Activated CD8-positive, alpha-beta T cell treated with anti-CD3 and anti-CD28 coated beads for 36 hours (primary cell): ENCODE data around the gene NHP2. TPM values are rescaled to one million over a fixed set of nuclear protein-coding genes. Genes with fewer than 3 reads are reported as not detected.
A peak's percentile ranks its signal among the peaks of the same experiment; 100 is the strongest.

Experiments
- ATAC-seq: fragments of 200-7000 bp; cut with Tn5 transposase; one replicate; pipeline ENCODE4 v1.10.0; 2021; ENCODE audit warnings: mild to moderate bottlenecking, moderate library complexity
- CTCF ChIA-PET: fragments of 350-600 bp; sonication (Branson Sonifier 250); formaldehyde crosslinking; loops from one replicate; lab custom pipeline; 2021; ENCODE audit warnings: antibody characterized with exemption; lab: Charles Lee
- POLR2A ChIA-PET: fragments of 350-600 bp; sonication (Branson Sonifier 250); formaldehyde crosslinking; loops from one replicate; lab custom pipeline; 2021; ENCODE audit warnings: antibody characterized with exemption; lab: Charles Lee
- DNase-seq: peaks from one replicate; pipeline ENCODE4 v3.0.0-alpha.2; 2020
- H3K27ac Mint-ChIP-seq: one replicate; pipeline ENCODE4 v1.8.0; 2021; ENCODE audit warnings: mild to moderate bottlenecking, mixed read lengths
- H3K27me3 Mint-ChIP-seq: one replicate; pipeline ENCODE4 v1.8.0; 2021; ENCODE audit warnings: mixed read lengths
- H3K36me3 Mint-ChIP-seq: one replicate; pipeline ENCODE4 v1.8.0; 2021; ENCODE audit warnings: low read depth, mixed read lengths
- H3K4me1 Mint-ChIP-seq: one replicate; pipeline ENCODE4 v1.8.0; 2021; ENCODE audit warnings: low read depth, mixed read lengths
- H3K4me3 Mint-ChIP-seq: one replicate; pipeline ENCODE4 v1.8.0; 2021; ENCODE audit warnings: mild to moderate bottlenecking, moderate library complexity, mixed read lengths
- H3K9me3 Mint-ChIP-seq: one replicate; pipeline ENCODE4 v1.8.0; 2021; ENCODE audit warnings: mixed read lengths
- CTCF ChIP-seq: fragments of 200-600 bp; IDR thresholded peaks from one replicate; pipeline ENCODE4 v1.8.0; 2022; ENCODE audit warnings: antibody characterized with exemption, mild to moderate bottlenecking
- intact Hi-C: fragments of 100-400 bp; cut with micrococcal nuclease; formaldehyde crosslinking; loops from one replicate; pipeline ENCODE4 v1.10.0; 2022
- total RNA-seq, 2 experiments: library from RNA; stranded (reverse); gene quantifications; one replicate each; pipeline ENCODE4 v1.2.3, GENCODE V29; 2021

The NHP2 gene
- total RNA-seq, 2 experiments from 2014 or later, result 287 to 296 TPM

- Mint-ChIP-seq H3K27ac (no peak overlapping the region), H3K27me3 (no peaks in the 10 kb centered on the region), H3K9me3 (no peaks in the 10 kb centered on the region), H3K36me3 (peaks cover 38% of the 10 kb centered on the region), H3K4me1 (peaks cover 12% of the 10 kb centered on the region), H3K4me3 (no peak overlapping the region)
- intact Hi-C loops, result no loop called here
- DNase-seq (no peak), ATAC-seq (no peak)
- ChIA-PET POLR2A (interaction anchor here (1.2 to 3.0 kb wide), 2 partner anchors 10 to 22 kb away, joined by 3 to 14 read pairs; partner anchors contain the start of gene NHP2), CTCF (interaction anchor here (1.8 to 20.3 kb wide), 3 partner anchors 11 to 68 kb away, joined by 5 to 319 read pairs (median 84); partner anchors contain the start of gene RMND5B)
- no peak for TF ChIP-seq CTCF
Observed at GRCh38 chr5:178142642-178143041, 11.0 kb downstream of the NHP2 start.

GRCh38 chr5:178141550-178141949 is 12.1 kb downstream of the NHP2 start:
- intact Hi-C loops, result no loop called here
- ChIA-PET POLR2A (no interaction called here), CTCF (interaction anchor here (1.5 to 20.3 kb wide), 3 partner anchors 10 to 67 kb away, joined by 5 to 319 read pairs (median 9); partner anchors contain the start of gene RMND5B)
- no peak overlapping the region for H3K27ac Mint-ChIP-seq
- DNase-seq, result no peak
- TF ChIP-seq CTCF, result no peak
- peaks cover 11% of the 10 kb centered on the region for H3K4me1 Mint-ChIP-seq
- peaks cover 29% of the 10 kb centered on the region for H3K36me3 Mint-ChIP-seq
- no peaks in the 10 kb centered on the region for H3K9me3 Mint-ChIP-seq
- no peak for ATAC-seq
- no peak overlapping the region for H3K4me3 Mint-ChIP-seq
- no peaks in the 10 kb centered on the region for H3K27me3 Mint-ChIP-seq

GRCh38 chr5:178137991-178138390 is 15.7 kb downstream of the NHP2 start:
- peaks cover 29% of the 10 kb centered on the region for H3K36me3 Mint-ChIP-seq
- no peak for DNase-seq
- ChIA-PET CTCF (interaction anchor here (1.2 to 5.1 kb wide), 4 partner anchors 14 to 62 kb away, joined by 3 to 56 read pairs (median 16); no protein-coding TSS in a partner anchor), POLR2A (interaction anchor here (0.6 to 4.1 kb wide), 4 partner anchors 10 to 51 kb away, joined by 3 to 37 read pairs (median 4); no protein-coding TSS in a partner anchor)
- H3K27me3 Mint-ChIP-seq, result no peaks in the 10 kb centered on the region
- H3K4me3 Mint-ChIP-seq, result no peak overlapping the region
- no peak for ATAC-seq
- H3K27ac Mint-ChIP-seq, result no peak overlapping the region
- intact Hi-C loops, result no loop called here
- TF ChIP-seq CTCF, result no peak
- H3K4me1 Mint-ChIP-seq, result peaks cover 10% of the 10 kb centered on the region
- H3K9me3 Mint-ChIP-seq, result no peaks in the 10 kb centered on the region

- Mint-ChIP-seq H3K4me3 (no peak overlapping the region), H3K4me1 (peaks cover 13% of the 10 kb centered on the region), H3K36me3 (peaks cover 25% of the 10 kb centered on the region), H3K27ac (no peak overlapping the region), H3K27me3 (no peaks in the 10 kb centered on the region), H3K9me3 (no peaks in the 10 kb centered on the region)
- intact Hi-C loops, result no loop called here
- TF ChIP-seq CTCF, result no peak
- DNase-seq (no peak), ATAC-seq (no peak)
- POLR2A ChIA-PET, result interaction anchor here (0.6 to 4.1 kb wide), 2 partner anchors 11 to 589 kb away, joined by 3 to 37 read pairs; no protein-coding TSS in a partner anchor
- CTCF ChIA-PET, result interaction anchor here (1.2 to 5.1 kb wide), 5 partner anchors 8 to 61 kb away, joined by 3 to 56 read pairs (median 13); no protein-coding TSS in a partner anchor
Observed at GRCh38 chr5:178136990-178137389, 16.7 kb downstream of the NHP2 start.

- TF ChIP-seq CTCF, result no peak
- Mint-ChIP-seq H3K27me3 (no peaks in the 10 kb centered on the region), H3K36me3 (peaks cover 15% of the 10 kb centered on the region), H3K4me1 (peaks cover 15% of the 10 kb centered on the region), H3K9me3 (no peaks in the 10 kb centered on the region), H3K27ac (peak overlapping the region; percentile 80), H3K4me3 (peak overlapping the region; percentile 72)
- DNase-seq (no peak), ATAC-seq (peak; percentile 6)
- POLR2A ChIA-PET, result interaction anchor here (0.8 to 6.0 kb wide), 9 partner anchors 9 to 78 kb away, joined by 3 to 44 read pairs (median 3); partner anchors contain the start of genes N4BP3 and NHP2
- intact Hi-C loops, result no loop called here
- CTCF ChIA-PET, result interaction anchor here (1.5 to 1.7 kb wide), 5 partner anchors 11 to 55 kb away, joined by 4 to 8 read pairs (median 5); no protein-coding TSS in a partner anchor
Observed at GRCh38 chr5:178131446-178131996, 22.2 kb downstream of the NHP2 start.
